ENCODE measurements around the gene RCOR3. TPM values are rescaled to one million over a fixed set of nuclear protein-coding genes. Genes with fewer than 3 reads are reported as not detected.

Gene RCOR3
- total and polyA plus RNA-seq, 7 donors: 7.6 to 60.3 (median 40.7) TPM

GRCh38 chr1:211281320-211282022 is 22.3 kb downstream of the RCOR3 start:
- no peaks in the 10 kb centered on the region for H3K27me3 ChIP-seq
- TF ChIP-seq POLR2A (IDR thresholded peaks at IDR 0.05) (no peak), CTCF (IDR thresholded peaks at IDR 0.05) (no peak), POLR2AphosphoS5 (IDR thresholded peaks at IDR 0.05) (no peak), EP300 (IDR thresholded peaks at IDR 0.05) (no peak)
- intact Hi-C loops (cut with DNase I): no loop called here
- H3K4me3 ChIP-seq: no peak overlapping the region
- 82 to 85% methylated on average over 6 of the region's 6 CpGs for WGBS, 2 donors
- no peak overlapping the region for H3K27ac ChIP-seq
- DNase-seq: no peak
- no peaks in the 10 kb centered on the region for H3K9me3 ChIP-seq
- no peaks in the 10 kb centered on the region for H3K4me1 ChIP-seq
- peaks cover 12 to 95% (median 23%) of the 10 kb centered on the region in 4 donors for H3K36me3 ChIP-seq

- H3K36me3 ChIP-seq: peaks cover 12 to 97% (median 23%) of the 10 kb centered on the region in 4 donors
- H3K4me1 ChIP-seq: peaks cover 0 to 3% (median 0%) of the 10 kb centered on the region in 4 donors
- DNase-seq: no peak
- TF ChIP-seq POLR2A (IDR thresholded peaks at IDR 0.05): no peak
- TF ChIP-seq POLR2AphosphoS5 (IDR thresholded peaks at IDR 0.05): no peak
- no peak for TF ChIP-seq EP300 (IDR thresholded peaks at IDR 0.05)
- no peak for TF ChIP-seq CTCF (IDR thresholded peaks at IDR 0.05)
- intact Hi-C loops (cut with DNase I): no loop called here
- H3K9me3 ChIP-seq: no peaks in the 10 kb centered on the region
- H3K4me3 ChIP-seq: no peak overlapping the region
- no peak overlapping the region for H3K27ac ChIP-seq
- no peaks in the 10 kb centered on the region for H3K27me3 ChIP-seq
Measured at GRCh38 chr1:211282023-211282373, 22.8 kb downstream of the RCOR3 start.

- intact Hi-C loops (cut with DNase I): no loop called here
- 86 to 93% methylated on average over 4 of the region's 4 CpGs for WGBS, 2 donors
- Histone ChIP-seq H3K36me3 (peaks cover 10 to 87% (median 25%) of the 10 kb centered on the region in 4 donors), H3K4me1 (peaks cover 0 to 5% (median 0%) of the 10 kb centered on the region in 4 donors), H3K27ac (no peak overlapping the region), H3K9me3 (no peaks in the 10 kb centered on the region), H3K4me3 (no peak overlapping the region), H3K27me3 (no peaks in the 10 kb centered on the region)
- TF ChIP-seq CTCF (IDR thresholded peaks at IDR 0.05): no peak
- DNase-seq: no peak
Measured at GRCh38 chr1:211285196-211285595, 26.0 kb downstream of the RCOR3 start.

GRCh38 chr1:211287218-211287617 is 28.1 kb downstream of the RCOR3 start:
- H3K9me3 ChIP-seq: no peaks in the 10 kb centered on the region
- peaks cover 25 to 87% (median 35%) of the 10 kb centered on the region in 4 donors for H3K36me3 ChIP-seq
- H3K27me3 ChIP-seq: no peaks in the 10 kb centered on the region
- 90 to 92% methylated on average over 3 of the region's 3 CpGs for WGBS, 2 donors
- no peak for TF ChIP-seq POLR2A (IDR thresholded peaks at IDR 0.05)
- no peak for TF ChIP-seq POLR2AphosphoS5 (IDR thresholded peaks at IDR 0.05)
- no peak for TF ChIP-seq CTCF (IDR thresholded peaks at IDR 0.05)
- no peak for TF ChIP-seq EP300 (IDR thresholded peaks at IDR 0.05)
- no peak overlapping the region for H3K27ac ChIP-seq
- no peak overlapping the region for H3K4me3 ChIP-seq
- intact Hi-C loops (cut with DNase I): no loop called here
- no peak for DNase-seq
- peaks cover 0 to 5% (median 0%) of the 10 kb centered on the region in 4 donors for H3K4me1 ChIP-seq

GRCh38 chr1:211292411-211292810 is 33.2 kb downstream of the RCOR3 start:
- DNase-seq: no peak
- 88 to 91% methylated on average over 2 of the region's 2 CpGs for WGBS, 2 donors
- intact Hi-C loops (cut with DNase I): no loop called here
- no peaks in the 10 kb centered on the region for H3K9me3 ChIP-seq
- TF ChIP-seq POLR2AphosphoS5 (IDR thresholded peaks at IDR 0.05): no peak
- TF ChIP-seq POLR2A (IDR thresholded peaks at IDR 0.05): no peak
- no peak for TF ChIP-seq CTCF (IDR thresholded peaks at IDR 0.05)
- TF ChIP-seq EP300 (IDR thresholded peaks at IDR 0.05): no peak
- no peak overlapping the region for H3K27ac ChIP-seq
- peaks cover 29 to 90% (median 39%) of the 10 kb centered on the region in 4 donors for H3K36me3 ChIP-seq
- H3K4me1 ChIP-seq: no peaks in the 10 kb centered on the region
- no peaks in the 10 kb centered on the region for H3K27me3 ChIP-seq
- H3K4me3 ChIP-seq: no peak overlapping the region

Measured in sigmoid colon (tissue), 7 donors.